Stimulated activated CD4-positive, alpha-beta T cell treated with anti-CD3 and anti-CD28 coated beads, Interleukin-15, amount 100 ng/mL, for 48 hours (primary cell): ENCODE measurements around the gene HERC2.
"Not testable (repeated sequence)": the region's sequence is repeated elsewhere in the genome, so short reads cannot be mapped to it uniquely, and the experiment has no call there.

Source experiments
- DNase-seq, 2 donors: peaks; one replicate each; pipeline ENCODE4 v3.0.0-alpha.2; 2020; ENCODE audit warnings: low read depth in 2 of 2

HERC2 gene

GRCh38 chr15:28273873-28274610 lies 47.9 kb downstream of the HERC2 start:
- no peak for DNase-seq

GRCh38 chr15:28273468-28273867 lies 48.5 kb downstream of the HERC2 start:
- no peak for DNase-seq

GRCh38 chr15:28272587-28272986 lies 49.4 kb downstream of the HERC2 start:
- no peak for DNase-seq

DNA sequence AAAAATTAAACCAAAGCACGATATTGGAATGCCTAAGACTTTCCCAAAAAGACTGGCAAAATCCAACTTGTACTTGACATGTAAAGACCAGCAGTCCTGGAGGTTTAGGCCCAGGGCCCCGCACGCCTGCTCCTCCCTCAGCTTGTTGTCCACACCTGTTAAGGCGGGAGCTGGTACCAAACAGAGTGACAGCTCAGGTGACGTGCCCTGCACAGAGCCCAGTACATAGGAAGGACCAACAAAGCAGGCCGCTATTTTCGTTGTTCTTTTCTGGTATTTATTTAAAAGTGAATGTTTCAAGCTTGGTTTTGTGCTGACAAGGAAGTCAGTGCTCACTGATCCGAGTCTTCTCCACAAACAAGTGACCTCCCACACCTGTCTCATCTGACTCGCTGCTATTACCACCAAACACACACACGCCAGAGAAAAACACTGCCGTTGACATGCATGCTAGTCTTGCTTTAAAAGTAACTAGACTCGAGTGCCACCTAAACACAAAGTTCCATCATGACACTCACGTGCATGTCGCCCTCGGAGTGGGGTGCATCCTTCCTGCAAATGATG lies 50.2 kb downstream of the HERC2 start:
- DNase-seq: no peak

DNA sequence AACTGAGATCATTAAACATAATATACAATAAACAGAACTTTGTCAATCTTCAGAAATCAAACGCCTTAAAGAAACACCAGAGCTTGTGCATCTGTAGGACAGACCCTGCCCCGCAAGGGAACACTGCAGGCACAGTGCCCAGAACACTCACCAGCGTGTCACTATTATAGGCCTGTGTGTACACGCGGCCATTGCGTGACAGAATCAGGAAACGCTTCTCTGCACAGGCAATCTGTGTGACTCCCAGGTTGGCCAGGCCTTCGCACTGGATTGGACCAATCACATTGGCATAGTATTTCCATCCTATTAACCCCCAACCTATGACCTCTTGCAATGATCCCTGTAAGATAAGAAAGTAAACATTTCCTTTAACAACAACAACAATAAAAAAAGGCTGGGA lies 52.9 kb downstream of the HERC2 start:
- no peak for DNase-seq

DNA sequence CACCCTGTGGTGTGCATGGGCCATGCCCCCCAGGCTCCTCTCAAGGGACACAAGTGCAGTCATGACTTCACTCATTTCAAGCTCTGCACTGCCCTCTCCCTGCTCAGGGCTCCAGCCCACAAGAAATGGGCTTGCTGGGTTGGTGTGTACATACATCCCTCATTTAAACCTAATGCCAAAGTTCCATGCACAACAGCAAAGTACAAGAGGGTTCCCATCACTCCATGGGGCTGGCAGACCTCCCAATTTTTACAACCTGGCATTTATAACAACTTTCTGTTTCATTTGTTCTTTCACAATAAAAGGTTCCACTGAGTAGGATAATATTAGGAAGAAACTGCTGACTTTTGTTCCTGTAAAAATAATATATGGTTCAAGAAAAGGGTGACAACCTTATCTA lies 54.3 kb downstream of the HERC2 start:
- no peak for DNase-seq

DNA sequence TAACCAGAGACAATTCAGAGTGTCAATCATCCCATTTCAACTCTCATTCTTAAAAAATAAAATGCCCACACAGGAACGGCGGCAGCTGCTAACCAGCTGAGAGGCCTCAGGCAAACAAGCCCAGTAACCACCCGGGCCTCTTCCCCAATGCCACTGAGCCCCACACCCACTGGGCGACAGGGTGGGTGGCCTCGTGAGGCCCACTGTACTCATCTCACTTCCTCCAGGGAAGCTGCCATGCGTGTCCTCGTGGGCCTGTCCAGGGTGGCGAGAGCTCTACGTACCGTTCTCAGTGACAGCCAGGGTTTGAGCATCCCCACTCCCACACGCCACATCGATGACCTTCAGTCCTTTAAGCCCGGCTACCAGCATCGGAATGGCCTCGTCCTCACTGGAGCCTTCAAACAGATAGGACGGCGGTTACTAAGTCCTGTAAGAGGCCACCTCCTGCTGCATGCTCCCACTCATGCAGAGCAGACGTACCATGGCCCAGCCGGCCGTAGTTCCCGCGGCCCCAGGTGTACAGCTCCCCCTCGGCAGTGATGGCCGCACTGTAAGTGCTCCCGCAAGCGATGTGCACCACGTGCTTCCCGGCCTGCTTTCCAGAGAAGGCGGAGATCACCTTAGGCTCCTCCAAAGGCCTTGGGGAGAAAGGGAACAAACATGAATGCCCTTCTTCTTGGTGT lies 56.5 kb downstream of the HERC2 start:
- DNase-seq: no peak

- DNase-seq: no peak
These were observed 57.8 kb downstream of the HERC2 start for GRCh38 chr15:28264166-28264565.

- no peak for DNase-seq
These were observed 59.5 kb downstream of the HERC2 start for GRCh38 chr15:28262438-28262837.

DNA sequence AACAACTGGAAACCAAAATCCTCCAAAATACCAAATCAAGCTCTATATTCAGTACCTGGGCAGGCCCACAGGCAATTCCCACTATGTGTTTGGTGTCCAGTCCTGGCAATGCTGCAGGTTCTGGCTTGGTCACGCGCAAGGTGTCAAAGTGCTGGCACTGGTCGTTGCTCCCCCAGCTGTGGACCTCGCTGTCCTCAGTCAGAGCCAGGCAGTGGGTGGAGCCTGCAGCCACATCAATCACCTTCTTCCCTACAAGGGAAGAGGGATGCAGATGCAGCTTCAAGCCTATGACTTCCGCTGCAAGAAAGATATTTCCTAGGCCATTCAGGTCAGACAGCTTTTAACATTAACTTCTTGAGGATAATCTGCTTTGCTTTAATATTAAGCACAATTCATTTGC lies 61.3 kb downstream of the HERC2 start:
- no peak for DNase-seq

DNA sequence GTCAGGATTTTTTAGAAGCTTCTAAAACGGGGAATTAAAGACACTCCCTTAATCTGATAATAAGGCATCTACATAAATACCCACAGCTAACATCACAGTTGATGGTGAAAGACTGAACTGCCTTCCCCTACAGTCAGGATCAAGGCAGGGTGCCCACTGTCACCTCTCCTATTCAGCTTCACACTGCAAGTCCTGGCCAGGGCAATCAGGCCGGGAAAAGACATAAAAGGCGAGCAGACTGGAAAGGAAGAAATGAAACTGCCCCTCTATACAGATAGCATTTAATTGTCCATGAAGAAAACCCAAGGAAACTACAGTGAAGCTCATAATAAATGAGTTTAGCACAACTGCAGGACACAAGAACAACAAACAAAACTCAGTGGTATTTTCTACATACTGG lies 61.7 kb downstream of the HERC2 start:
- no peak for DNase-seq

DNA sequence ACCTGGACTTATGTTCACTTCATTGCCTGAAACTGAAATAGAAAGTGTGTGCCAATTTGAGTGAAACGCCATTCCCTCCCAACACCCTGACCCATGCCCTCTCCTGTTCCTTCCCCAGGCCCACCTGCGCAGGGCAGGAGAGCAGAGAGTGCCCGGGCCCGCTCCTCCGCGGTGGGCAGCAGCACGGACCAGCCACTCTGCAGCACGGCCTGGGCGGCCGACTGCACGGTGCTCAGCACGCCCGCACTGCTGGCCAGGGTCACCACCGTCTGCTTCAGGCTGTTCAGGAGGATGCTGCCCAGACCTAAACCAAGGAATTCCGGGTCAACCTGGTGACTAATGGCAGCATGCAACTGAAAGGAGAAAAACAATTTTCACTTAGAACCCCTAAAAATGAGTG lies 66.0 kb downstream of the HERC2 start:
- no peak for DNase-seq

DNA sequence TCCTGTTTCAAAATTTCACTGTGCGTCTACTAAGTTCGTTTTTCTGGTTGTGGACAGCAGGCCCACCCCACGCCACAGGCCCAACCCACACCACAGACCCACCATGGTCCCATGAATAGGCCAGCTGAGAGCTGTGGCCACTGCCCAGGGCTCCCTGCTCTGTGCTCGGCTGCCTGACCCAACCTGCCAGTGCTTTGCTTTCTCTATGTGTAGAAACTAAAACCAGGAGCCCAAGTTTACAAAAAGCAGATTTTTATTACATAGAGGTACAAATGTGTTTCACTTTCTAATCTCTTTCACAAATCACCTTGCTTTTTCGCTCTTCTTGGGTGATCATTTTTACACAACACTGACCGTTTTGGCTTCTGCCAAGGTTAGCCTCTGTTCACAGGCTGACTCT lies 69.1 kb downstream of the HERC2 start:
- no peak for DNase-seq

GRCh38 chr15:28246605-28247004 lies 75.4 kb downstream of the HERC2 start:
- no peak for DNase-seq

- DNase-seq: no peak
These were observed 78.1 kb downstream of the HERC2 start for GRCh38 chr15:28243901-28244300.

DNA sequence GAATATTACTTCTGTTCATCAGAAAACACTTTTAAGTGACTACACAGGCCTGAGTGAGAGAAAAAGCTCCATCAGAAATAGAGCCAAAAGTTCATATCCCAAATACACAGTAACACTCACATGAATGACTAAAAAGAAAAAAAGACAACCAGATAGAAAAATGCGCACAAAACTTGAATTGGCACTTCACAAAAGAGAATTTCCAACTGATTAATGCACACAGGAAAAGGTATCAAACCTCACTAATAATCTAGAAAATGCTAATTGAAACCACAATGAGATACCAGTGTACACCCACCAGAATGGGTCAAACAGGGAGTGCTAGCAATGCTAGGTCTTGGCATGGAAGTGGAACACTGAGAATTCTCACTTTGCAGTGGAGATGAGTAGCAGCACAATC lies 78.6 kb downstream of the HERC2 start:
- DNase-seq: no peak

GRCh38 chr15:28238296-28238695 lies 83.7 kb downstream of the HERC2 start:
- DNase-seq: not testable (repeated sequence)

DNA sequence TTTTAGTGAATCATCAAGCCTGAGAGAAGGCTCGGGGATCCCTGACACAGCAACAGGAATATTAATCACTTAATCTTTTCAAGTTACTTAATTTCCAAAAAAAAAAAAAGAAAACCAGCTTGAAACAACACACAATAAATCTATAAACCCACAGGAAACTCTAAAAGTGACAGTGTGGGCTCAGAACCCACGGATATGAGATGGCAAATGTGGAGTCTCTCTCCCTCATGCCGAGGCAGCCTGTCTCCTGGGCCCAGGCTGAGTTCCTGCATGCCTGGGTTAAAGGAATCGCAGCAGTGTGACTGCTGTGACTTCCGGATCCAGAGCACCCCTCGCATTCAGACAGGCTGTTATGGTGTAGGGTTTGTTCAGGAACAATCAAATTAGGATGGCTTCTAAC lies 90.2 kb downstream of the HERC2 start:
- not testable (repeated sequence) for DNase-seq

DNA sequence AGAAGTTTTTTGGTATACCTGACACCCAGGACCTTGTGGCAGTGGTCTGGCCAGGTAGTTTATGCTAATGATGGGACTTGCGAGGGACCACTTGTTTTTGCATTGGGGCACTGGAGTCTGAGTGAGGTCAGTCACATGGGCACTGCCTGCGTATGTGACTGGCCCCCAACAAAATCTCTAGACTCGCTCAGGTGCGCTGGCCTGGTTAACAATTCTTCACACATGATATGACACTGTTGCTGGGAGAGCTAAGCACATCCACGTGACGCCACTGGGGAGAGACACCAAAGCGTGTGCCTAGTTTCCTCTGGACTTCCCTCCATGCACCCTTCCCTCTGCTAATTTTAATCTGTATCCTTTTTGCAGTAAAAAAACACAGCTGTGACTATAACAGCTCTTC lies 90.6 kb downstream of the HERC2 start:
- DNase-seq: not testable (repeated sequence)

GRCh38 chr15:28228990-28229640 lies 92.9 kb downstream of the HERC2 start:
- not testable (repeated sequence) for DNase-seq

GRCh38 chr15:28228096-28228495 lies 93.9 kb downstream of the HERC2 start:
- no peak for DNase-seq

- DNase-seq: not testable (repeated sequence)
These were observed 94.7 kb downstream of the HERC2 start for GRCh38 chr15:28227303-28227702.

DNA sequence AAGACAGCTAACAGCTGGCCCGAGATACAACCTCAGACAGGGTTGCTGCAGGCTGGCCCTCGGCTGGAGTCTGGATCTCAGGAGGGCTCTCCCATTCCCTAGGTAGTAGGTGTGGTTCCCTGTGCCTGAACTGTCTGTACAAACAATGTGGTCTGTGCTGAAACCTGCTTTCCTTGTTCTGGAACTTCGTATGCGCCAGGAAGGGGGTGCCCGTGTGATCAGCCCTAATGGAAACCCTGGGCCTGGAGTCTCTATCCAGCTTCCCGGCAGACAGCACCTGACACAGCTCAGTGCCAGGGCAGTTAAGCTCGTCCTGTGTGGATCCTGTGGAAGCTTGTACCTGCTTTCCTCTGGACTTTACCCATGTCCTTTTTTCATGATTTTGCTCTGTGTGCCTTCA lies 99.4 kb downstream of the HERC2 start:
- not testable (repeated sequence) for DNase-seq
